ENCODE data around the gene MKS1.

GRCh38 chr17:58262149-58262548 lies 43.1 kb upstream of the MKS1 start:
- TF ChIP-seq CTCF (IDR thresholded peaks at IDR 0.05; ENCODE audit: low read length) (no peak), EZH2 (optimal IDR thresholded peaks at IDR 0.05; ENCODE audit: low read depth, low read length) (no peak)

Measured in MM.1S (cell line).